HepG2 (cell line): ENCODE results near the gene CASZ1. TPM values are rescaled to one million over a fixed set of nuclear protein-coding genes. Genes with fewer than 3 reads are reported as not detected.

Experiments
- BCL6 ChIP-seq: IDR thresholded peaks from 2 replicates; pipeline ENCODE4 v1.6.1; 2016; ENCODE audit warnings: missing genetic modification reagents, missing compliant biosample characterization
- CBX5 ChIP-seq: sonication (generic); formaldehyde crosslinking; IDR thresholded peaks from 2 replicates; pipeline ENCODE4 v1.4.0; 2020; ENCODE audit warnings: missing genetic modification reagents, borderline replicate concordance
- GABPA ChIP-seq, 2 experiments: IDR thresholded peaks; 2 replicates each; pipeline ENCODE4 v1.6.1; 2011 to 2016; ENCODE audit warnings: low read depth in 2 of 2, low read length in 1 of 2, missing biosample characterization in 1 of 2, missing genetic modification characterization in 1 of 2
- GZF1 ChIP-seq: sonication (generic); formaldehyde crosslinking; IDR thresholded peaks from 2 replicates; pipeline ENCODE4 v1.5.1; 2020; ENCODE audit warnings: mild to moderate bottlenecking, missing genetic modification reagents
- JUN ChIP-seq: sonication (generic); formaldehyde crosslinking; IDR thresholded peaks from 2 replicates; pipeline ENCODE4 v1.4.0; 2020; ENCODE audit warnings: mild to moderate bottlenecking, missing genetic modification reagents
- MAF1 ChIP-seq: sonication (generic); formaldehyde crosslinking; IDR thresholded peaks from 2 replicates; pipeline ENCODE4 v1.5.0; 2020; ENCODE audit warnings: missing genetic modification reagents, borderline replicate concordance
- MAX ChIP-seq: IDR thresholded peaks from 2 replicates; pipeline ENCODE4 v1.6.1; 2012; ENCODE audit warnings: inconsistent platforms
- NFKB2 ChIP-seq: sonication (generic); formaldehyde crosslinking; IDR thresholded peaks from 2 replicates; pipeline ENCODE4 v1.4.0; 2020; ENCODE audit warnings: missing genetic modification reagents, borderline replicate concordance
- NFYB ChIP-seq: sonication (generic); formaldehyde crosslinking; IDR thresholded peaks from 2 replicates; pipeline ENCODE4 v1.4.0; 2020; ENCODE audit warnings: missing genetic modification reagents
- PHF21A ChIP-seq: sonication (generic); formaldehyde crosslinking; IDR thresholded peaks from 2 replicates; pipeline ENCODE4 v1.5.0; 2020; ENCODE audit warnings: mild to moderate bottlenecking, missing genetic modification reagents
- RNF2 ChIP-seq: fragments of 450-650 bp; conservative IDR thresholded peaks from 2 replicates; pipeline ENCODE4 v1.6.1; 2016; ENCODE audit warnings: low read depth
- SIX1 ChIP-seq: sonication (generic); formaldehyde crosslinking; IDR thresholded peaks from 2 replicates; pipeline ENCODE4 v1.4.0; 2020; ENCODE audit warnings: missing genetic modification reagents, borderline replicate concordance
- SYNCRIP ChIP-seq: fragments of 200-400 bp; formaldehyde crosslinking; IDR thresholded peaks from 2 replicates; pipeline ENCODE4 v1.6.1; 2018; ENCODE audit warnings: mild to moderate bottlenecking, low read depth, low read length; ENCODE audit not compliant: insufficient read depth
- ZFX ChIP-seq: sonication (generic); formaldehyde crosslinking; IDR thresholded peaks from 2 replicates; pipeline ENCODE4 v1.4.0; 2020; ENCODE audit warnings: mild to moderate bottlenecking, low read depth, missing genetic modification reagents, moderate library complexity
- ZMYM4 ChIP-seq: sonication (generic); formaldehyde crosslinking; IDR thresholded peaks from 2 replicates; pipeline ENCODE4 v1.8.1; 2023; ENCODE audit warnings: mild to moderate bottlenecking, missing genetic modification reagents
- ZNF672 ChIP-seq: sonication (generic); formaldehyde crosslinking; IDR thresholded peaks from 2 replicates; pipeline ENCODE4 v1.8.1; 2022; ENCODE audit warnings: missing genetic modification reagents
- polyA plus RNA-seq, 8 experiments: library from polyadenylated mRNA; depleted of rRNA in 3 of 8; stranded (reverse) in 7 of 8; unstranded in 1 of 8; fragments of >200 nt; fragmentation: Illumina TruSeq in 4 of 8; extraction: Trizol in 4 of 8; gene quantifications; 2 replicates each; pipeline versions ENCODE4 v1.2.1 to v1.2.3, GENCODE V29; 2011 to 2016; ENCODE audit warnings: low read depth in 4 of 8, missing spikeins in 1 of 8, mixed read lengths in 1 of 8; ENCODE audit not compliant: insufficient read depth in 1 of 8
- total RNA-seq, 5 experiments: library from RNA; depleted of rRNA; stranded (reverse); fragments of >200 nt; fragmentation: Illumina TruSeq; extraction: Trizol; gene quantifications; 2 replicates each; pipeline ENCODE4 v1.2.3, GENCODE V29; 2016; ENCODE audit warnings: low read depth in 1 of 5
- TF ChIP-seq, protein P1 (sequence below): sonication (generic); formaldehyde crosslinking; IDR thresholded peaks from 2 replicates; pipeline ENCODE4 v1.4.0; 2020; ENCODE audit warnings: missing genetic modification reagents
- TF ChIP-seq, protein P2 (sequence below), 2 experiments: fragments of 450-650 bp in 1 of 2; sonication (generic) in 1 of 2; formaldehyde crosslinking; IDR thresholded peaks; 2 replicates each; pipeline versions ENCODE4 v1.5.0 to v1.8.0; 2020 to 2022; ENCODE audit warnings: mild to moderate bottlenecking in 1 of 2, missing genetic modification reagents in 1 of 2
- TF ChIP-seq, protein P3 (sequence below): sonication (generic); formaldehyde crosslinking; IDR thresholded peaks from 2 replicates; pipeline ENCODE4 v1.4.0; 2020; ENCODE audit warnings: missing genetic modification reagents

CASZ1 gene
- total and polyA plus RNA-seq, 2 of the 13 experiments (the other 11 are each of a cell fraction or from before 2014, with no cell fraction given) = 1.9 to 3.7 TPM

GRCh38 chr1:10599194-10599861 is 197.1 kb downstream of the CASZ1 start (continued):
- TF ChIP-seq, protein P1, sequence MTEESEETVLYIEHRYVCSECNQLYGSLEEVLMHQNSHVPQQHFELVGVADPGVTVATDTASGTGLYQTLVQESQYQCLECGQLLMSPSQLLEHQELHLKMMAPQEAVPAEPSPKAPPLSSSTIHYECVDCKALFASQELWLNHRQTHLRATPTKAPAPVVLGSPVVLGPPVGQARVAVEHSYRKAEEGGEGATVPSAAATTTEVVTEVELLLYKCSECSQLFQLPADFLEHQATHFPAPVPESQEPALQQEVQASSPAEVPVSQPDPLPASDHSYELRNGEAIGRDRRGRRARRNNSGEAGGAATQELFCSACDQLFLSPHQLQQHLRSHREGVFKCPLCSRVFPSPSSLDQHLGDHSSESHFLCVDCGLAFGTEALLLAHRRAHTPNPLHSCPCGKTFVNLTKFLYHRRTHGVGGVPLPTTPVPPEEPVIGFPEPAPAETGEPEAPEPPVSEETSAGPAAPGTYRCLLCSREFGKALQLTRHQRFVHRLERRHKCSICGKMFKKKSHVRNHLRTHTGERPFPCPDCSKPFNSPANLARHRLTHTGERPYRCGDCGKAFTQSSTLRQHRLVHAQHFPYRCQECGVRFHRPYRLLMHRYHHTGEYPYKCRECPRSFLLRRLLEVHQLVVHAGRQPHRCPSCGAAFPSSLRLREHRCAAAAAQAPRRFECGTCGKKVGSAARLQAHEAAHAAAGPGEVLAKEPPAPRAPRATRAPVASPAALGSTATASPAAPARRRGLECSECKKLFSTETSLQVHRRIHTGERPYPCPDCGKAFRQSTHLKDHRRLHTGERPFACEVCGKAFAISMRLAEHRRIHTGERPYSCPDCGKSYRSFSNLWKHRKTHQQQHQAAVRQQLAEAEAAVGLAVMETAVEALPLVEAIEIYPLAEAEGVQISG (CRISPR knock-in tag) = peak; percentile 46
- no peak for TF ChIP-seq GABPA (IDR thresholded peaks at IDR 0.05; ENCODE audit: low read depth, low read length)
- TF ChIP-seq GABPA (CRISPR knock-in tag; IDR thresholded peaks at IDR 0.05; ENCODE audit: low read depth) = peak; percentile 7; the same call in 1 of the 2 replicates
- TF ChIP-seq, protein P2, sequence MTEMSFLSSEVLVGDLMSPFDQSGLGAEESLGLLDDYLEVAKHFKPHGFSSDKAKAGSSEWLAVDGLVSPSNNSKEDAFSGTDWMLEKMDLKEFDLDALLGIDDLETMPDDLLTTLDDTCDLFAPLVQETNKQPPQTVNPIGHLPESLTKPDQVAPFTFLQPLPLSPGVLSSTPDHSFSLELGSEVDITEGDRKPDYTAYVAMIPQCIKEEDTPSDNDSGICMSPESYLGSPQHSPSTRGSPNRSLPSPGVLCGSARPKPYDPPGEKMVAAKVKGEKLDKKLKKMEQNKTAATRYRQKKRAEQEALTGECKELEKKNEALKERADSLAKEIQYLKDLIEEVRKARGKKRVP (CRISPR knock-in tag; IDR thresholded peaks at IDR 0.05) = 0 out of 4 replicates have a peak, but pooled peaks of 1 of the 2 experiments have one; percentile 44
- TF ChIP-seq NFKB2 (CRISPR knock-in tag) = 0 out of 2 replicates have a peak, but pooled peaks have one; percentile 47
- peak; percentile 93 for TF ChIP-seq MAX
- TF ChIP-seq, protein P3, sequence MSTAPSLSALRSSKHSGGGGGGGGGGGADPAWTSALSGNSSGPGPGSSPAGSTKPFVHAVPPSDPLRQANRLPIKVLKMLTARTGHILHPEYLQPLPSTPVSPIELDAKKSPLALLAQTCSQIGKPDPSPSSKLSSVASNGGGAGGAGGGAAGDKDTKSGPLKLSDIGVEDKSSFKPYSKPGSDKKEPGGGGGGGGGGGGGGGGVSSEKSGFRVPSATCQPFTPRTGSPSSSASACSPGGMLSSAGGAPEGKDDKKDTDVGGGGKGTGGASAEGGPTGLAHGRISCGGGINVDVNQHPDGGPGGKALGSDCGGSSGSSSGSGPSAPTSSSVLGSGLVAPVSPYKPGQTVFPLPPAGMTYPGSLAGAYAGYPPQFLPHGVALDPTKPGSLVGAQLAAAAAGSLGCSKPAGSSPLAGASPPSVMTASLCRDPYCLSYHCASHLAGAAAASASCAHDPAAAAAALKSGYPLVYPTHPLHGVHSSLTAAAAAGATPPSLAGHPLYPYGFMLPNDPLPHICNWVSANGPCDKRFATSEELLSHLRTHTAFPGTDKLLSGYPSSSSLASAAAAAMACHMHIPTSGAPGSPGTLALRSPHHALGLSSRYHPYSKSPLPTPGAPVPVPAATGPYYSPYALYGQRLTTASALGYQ (CRISPR knock-in tag) = 0 out of 2 replicates have a peak, but pooled peaks have one; percentile 35
- TF ChIP-seq NFYB = peak; percentile 52; the same call in 1 of the 2 replicates
- no peak for TF ChIP-seq SYNCRIP
- TF ChIP-seq ZFX (CRISPR knock-in tag) = peak; percentile 49; the same call in 1 of the 2 replicates
- TF ChIP-seq CBX5 (CRISPR knock-in tag) = no peak
- TF ChIP-seq BCL6 (CRISPR knock-in tag) = peak; percentile 42; the same call in 1 of the 2 replicates
- TF ChIP-seq GZF1 (CRISPR knock-in tag) = no peak
- no peak for TF ChIP-seq MAF1 (CRISPR knock-in tag)
- TF ChIP-seq SIX1 (CRISPR knock-in tag) = 0 out of 2 replicates have a peak, but pooled peaks have one; percentile 7
- TF ChIP-seq RNF2 = 0 out of 2 replicates have a peak, but pooled peaks have one; percentile 25
- TF ChIP-seq JUN (CRISPR knock-in tag) = peak; percentile 49; the same call in 1 of the 2 replicates
- TF ChIP-seq ZMYM4 (CRISPR knock-in tag) = peak; percentile 48; the same call in 1 of the 2 replicates
- TF ChIP-seq ZNF672 (CRISPR knock-in tag) = no peak
- TF ChIP-seq PHF21A (CRISPR knock-in tag) = peak; percentile 85
